Duodenal mucosa (tissue), 2 donors: ENCODE results near the gene ZFYVE21.
A peak's percentile ranks its signal among the peaks of the same experiment; 100 is the strongest.

Source experiments
- H3K27ac ChIP-seq: one replicate; pipeline ENCODE4 v1.7.0; 2013; ENCODE audit warnings: low read depth, low read length
- H3K27me3 ChIP-seq, 2 donors: one replicate each; pipeline ENCODE4 v1.7.0; 2013; ENCODE audit warnings: low read length in 2 of 2, control low read depth in 1 of 2; ENCODE audit not compliant: insufficient read depth in 2 of 2, control insufficient read depth in 1 of 2
- H3K36me3 ChIP-seq, 2 donors: one replicate each; pipeline ENCODE4 v1.7.0; 2013; ENCODE audit warnings: low read length in 2 of 2, control low read depth in 1 of 2; ENCODE audit not compliant: insufficient read depth in 2 of 2, control insufficient read depth in 1 of 2
- H3K4me1 ChIP-seq, 2 donors: one replicate each; pipeline ENCODE4 v1.7.0; 2013; ENCODE audit warnings: low read length in 2 of 2, control low read depth in 1 of 2; ENCODE audit not compliant: insufficient read depth in 2 of 2, control insufficient read depth in 1 of 2
- H3K4me3 ChIP-seq, 2 donors: one replicate each; pipeline ENCODE4 v1.7.0; 2013; ENCODE audit warnings: low read length in 2 of 2, low read depth in 1 of 2
- H3K9ac ChIP-seq, 2 donors: one replicate each; pipeline ENCODE4 v1.7.0; 2013; ENCODE audit warnings: low read length in 2 of 2, low read depth in 1 of 2
- H3K9me3 ChIP-seq, 2 donors: one replicate each; pipeline ENCODE4 v1.7.0; 2013; ENCODE audit warnings: low read length in 2 of 2, control low read depth in 1 of 2; ENCODE audit not compliant: control insufficient read depth in 1 of 2

Gene ZFYVE21

DNA sequence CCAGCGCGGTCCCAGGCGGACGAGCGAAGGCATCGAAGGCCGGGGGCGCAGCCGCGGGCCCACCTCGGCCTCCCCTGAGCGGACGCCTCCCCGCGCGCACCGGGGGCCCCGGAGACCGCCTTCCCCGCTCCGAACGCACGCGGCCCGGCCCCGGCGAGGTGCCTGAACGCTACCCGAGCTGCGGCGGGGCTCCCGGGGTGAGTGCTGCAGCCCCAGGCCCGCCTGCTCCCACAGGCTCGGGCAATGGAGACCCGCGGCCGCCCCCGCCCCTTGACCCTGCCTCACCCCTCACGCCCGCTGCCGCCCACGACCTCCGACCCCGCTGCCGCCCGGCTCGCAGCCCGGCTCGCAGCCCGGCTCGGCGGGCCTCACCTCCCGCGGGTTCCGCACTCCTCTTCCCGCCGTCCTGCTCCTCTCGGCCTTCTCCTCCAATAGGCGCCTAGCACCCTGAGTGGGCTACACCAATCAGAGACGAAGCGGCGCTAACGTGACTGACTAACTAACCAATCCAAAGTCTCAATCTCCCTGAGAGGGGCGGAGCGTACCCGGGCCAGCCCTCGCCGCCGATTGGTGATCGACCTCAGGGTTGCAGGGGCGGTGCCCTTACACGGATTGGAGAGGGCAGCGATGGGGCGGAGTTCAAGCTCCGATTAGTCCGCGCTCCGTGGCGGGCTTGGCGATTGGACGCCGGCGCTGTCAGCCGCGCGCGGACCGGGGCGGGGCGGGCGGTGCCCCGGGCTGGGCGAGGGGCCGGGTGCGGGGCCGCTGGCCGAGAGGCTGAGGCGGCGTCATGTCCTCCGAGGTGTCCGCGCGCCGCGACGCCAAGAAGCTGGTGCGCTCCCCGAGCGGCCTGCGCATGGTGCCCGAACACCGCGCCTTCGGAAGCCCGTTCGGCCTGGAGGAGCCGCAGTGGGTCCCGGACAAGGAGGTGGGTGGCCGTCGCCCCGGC lies at the start of gene ZFYVE21, which contains the start of gene XRCC3:
ZFYVE21 (plus strand) TSS at position 759 of the 949 bp plus-strand sequence; CDS start at position 791, 32 bp downstream.
XRCC3 (minus strand) TSS at position 400 of the 949 bp plus-strand sequence. CDS start 4,364 bp downstream, outside the sequence.
- H3K4me1 ChIP-seq: peaks cover 29 to 36% of the 10 kb centered on the region in 2 donors
- no peaks in the 10 kb centered on the region for H3K27me3 ChIP-seq

GRCh38 chr14:103667671-103668070 lies 47.9 kb upstream of the ZFYVE21 start:
- Histone ChIP-seq H3K27ac (no peak overlapping the region), H3K9ac (no peak overlapping the region), H3K27me3 (no peaks in the 10 kb centered on the region), H3K4me3 (no peak overlapping the region), H3K9me3 (no peaks in the 10 kb centered on the region), H3K4me1 (no peaks in the 10 kb centered on the region), H3K36me3 (peaks cover 16 to 64% of the 10 kb centered on the region in 2 donors)

More for the DNA sequence above, at the start of gene ZFYVE21, which contains the start of gene XRCC3:
- Histone ChIP-seq H3K9ac (peak within 1 kb of the TSS; percentile 63 to 64), H3K27ac (no peak within 1 kb of the TSS), H3K9me3 (no peaks in the 10 kb centered on the region), H3K36me3 (no peaks in the 10 kb centered on the region), H3K4me3 (peak within 1 kb of the TSS; percentile 64 to 79)

GRCh38 chr14:103668117-103668516 lies 47.5 kb upstream of the ZFYVE21 start:
- H3K36me3 ChIP-seq: peaks cover 19 to 67% of the 10 kb centered on the region in 2 donors
- no peak overlapping the region for H3K9ac ChIP-seq
- no peak overlapping the region for H3K27ac ChIP-seq
- H3K4me1 ChIP-seq: no peaks in the 10 kb centered on the region
- H3K9me3 ChIP-seq: no peaks in the 10 kb centered on the region
- H3K27me3 ChIP-seq: no peaks in the 10 kb centered on the region
- H3K4me3 ChIP-seq: no peak overlapping the region

DNA sequence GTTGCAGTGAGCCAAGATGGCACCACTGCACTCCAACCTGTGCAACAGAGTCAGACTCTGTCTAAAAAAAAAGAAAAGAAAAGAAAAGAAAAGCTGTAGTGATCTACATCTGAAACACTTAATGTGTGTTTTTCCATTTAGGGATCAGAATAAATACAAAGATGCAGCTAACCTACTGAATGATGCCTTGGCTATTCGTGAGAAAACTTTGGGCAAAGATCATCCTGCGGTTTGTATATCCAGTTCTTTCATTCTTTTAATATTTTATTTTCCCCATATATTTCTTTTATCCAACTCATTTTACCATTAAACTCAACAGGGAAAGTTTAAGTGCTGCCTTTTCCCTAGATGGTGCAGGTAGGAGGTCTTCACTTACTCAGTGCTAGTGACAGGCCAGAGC lies 46.2 kb upstream of the ZFYVE21 start:
- peaks cover 24 to 72% of the 10 kb centered on the region in 2 donors for H3K36me3 ChIP-seq
- no peaks in the 10 kb centered on the region for H3K27me3 ChIP-seq
- H3K9me3 ChIP-seq: no peaks in the 10 kb centered on the region
- H3K4me1 ChIP-seq: no peaks in the 10 kb centered on the region
- H3K27ac ChIP-seq: no peak overlapping the region
- H3K4me3 ChIP-seq: no peak overlapping the region
- no peak overlapping the region for H3K9ac ChIP-seq

DNA sequence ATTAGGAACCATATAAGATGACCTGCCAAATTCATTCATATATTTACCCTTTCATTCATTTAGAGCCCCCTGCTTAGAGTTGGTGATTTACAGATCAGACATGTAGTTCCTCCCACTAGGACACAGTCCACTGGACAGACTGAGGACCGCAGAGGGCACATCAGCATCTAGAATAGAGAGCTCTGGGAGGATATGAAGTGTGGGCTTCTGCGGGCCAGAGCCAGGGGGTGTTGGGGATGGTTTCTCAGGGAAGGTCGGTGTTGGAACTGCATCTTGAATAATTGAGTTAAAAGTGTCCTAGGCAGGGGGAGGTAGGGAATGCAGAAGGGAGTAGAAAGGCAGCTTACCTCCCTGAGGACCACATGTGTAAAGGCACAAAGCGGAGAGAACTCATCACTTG lies 43.7 kb upstream of the ZFYVE21 start:
- H3K27me3 ChIP-seq: no peaks in the 10 kb centered on the region
- no peaks in the 10 kb centered on the region for H3K9me3 ChIP-seq
- peaks cover 45 to 83% of the 10 kb centered on the region in 2 donors for H3K36me3 ChIP-seq
- H3K4me1 ChIP-seq: no peaks in the 10 kb centered on the region
- H3K4me3 ChIP-seq: no peak overlapping the region
- H3K27ac ChIP-seq: no peak overlapping the region
- H3K9ac ChIP-seq: no peak overlapping the region

DNA sequence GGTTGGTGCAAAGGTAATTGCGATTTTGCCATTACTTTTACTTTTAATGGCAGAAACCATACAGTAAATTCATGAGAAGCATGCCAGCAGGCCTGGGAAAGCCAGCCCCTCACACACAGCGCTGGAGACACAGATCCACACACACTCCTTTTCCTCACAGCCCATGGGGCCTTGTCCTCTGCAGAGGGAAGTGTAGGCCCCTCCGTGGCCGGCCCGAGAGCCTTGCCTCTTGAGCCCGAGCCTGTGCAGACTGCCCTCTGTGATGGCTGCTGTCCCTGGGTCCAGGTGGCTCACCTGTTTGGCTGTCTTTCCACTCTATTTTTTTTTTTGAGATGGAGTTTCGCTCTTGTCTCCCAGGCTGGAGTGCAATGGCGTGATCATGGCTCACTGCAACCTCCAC lies 39.7 kb upstream of the ZFYVE21 start:
- Histone ChIP-seq H3K9me3 (no peaks in the 10 kb centered on the region), H3K9ac (no peak overlapping the region), H3K27ac (no peak overlapping the region), H3K36me3 (peaks cover 68 to 91% of the 10 kb centered on the region in 2 donors), H3K27me3 (no peaks in the 10 kb centered on the region), H3K4me3 (no peak overlapping the region), H3K4me1 (peaks cover 0 to 3% of the 10 kb centered on the region in 2 donors)

DNA sequence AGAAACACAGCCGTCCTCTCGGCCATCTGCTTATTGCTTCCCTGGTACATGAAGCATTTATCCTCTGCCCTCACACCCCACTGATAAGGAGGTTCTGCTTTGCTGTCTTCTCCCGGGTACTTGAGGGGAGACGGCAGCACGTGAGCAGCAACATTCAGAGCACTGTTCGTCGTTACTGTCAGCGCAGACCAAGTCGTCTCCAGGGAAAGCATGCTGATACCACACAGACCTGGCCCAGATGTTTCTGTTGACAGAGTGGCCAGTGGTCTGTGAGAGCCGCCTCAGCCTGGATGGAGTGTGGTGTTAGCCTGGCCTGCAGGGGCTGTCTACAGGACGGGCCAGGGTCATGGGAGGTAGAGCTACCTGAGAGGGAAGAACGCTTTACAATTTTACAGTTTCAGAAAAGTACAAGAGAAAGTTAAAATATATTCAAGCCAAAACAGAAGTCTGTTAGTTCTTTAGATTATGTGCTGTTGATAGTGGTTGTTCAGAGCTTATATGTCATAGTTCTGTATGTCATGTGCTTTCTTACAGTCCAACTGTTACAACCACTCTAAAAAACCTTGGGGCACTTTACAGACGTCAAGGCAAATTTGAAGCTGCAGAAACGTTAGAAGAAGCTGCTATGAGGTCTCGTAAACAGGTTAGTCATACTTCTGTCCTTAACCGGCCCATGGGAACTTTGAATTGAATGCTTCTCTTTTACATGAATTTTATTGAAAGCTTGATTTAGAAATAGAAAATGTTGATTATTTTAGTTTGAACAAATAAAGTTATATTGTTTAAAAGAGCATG lies 38.5 kb upstream of the ZFYVE21 start:
- Histone ChIP-seq H3K27me3 (no peaks in the 10 kb centered on the region), H3K9ac (no peak overlapping the region), H3K4me3 (no peak overlapping the region), H3K36me3 (peaks cover 65 to 87% of the 10 kb centered on the region in 2 donors), H3K27ac (no peak overlapping the region), H3K4me1 (peaks cover 0 to 3% of the 10 kb centered on the region in 2 donors), H3K9me3 (no peaks in the 10 kb centered on the region)

DNA sequence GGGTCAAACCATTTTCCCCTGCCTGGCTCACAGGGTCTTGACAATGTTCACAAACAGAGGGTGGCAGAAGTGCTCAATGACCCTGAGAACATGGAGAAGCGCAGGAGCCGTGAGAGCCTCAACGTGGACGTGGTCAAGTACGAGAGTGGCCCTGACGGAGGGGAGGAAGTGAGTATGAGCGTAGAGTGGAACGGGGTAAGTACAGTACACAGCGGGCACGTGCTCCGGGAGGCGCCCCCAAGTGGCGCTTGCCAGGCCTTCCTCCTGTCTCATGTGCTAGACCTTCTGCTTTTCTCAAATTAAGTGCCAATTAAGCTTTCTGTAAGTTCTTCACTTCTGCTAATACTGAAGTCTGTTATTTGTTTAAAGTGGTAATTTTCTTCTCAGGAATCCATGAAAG lies 36.3 kb upstream of the ZFYVE21 start:
- Histone ChIP-seq H3K4me3 (no peak overlapping the region), H3K4me1 (peaks cover 0 to 3% of the 10 kb centered on the region in 2 donors), H3K9me3 (no peaks in the 10 kb centered on the region), H3K9ac (no peak overlapping the region), H3K27me3 (no peaks in the 10 kb centered on the region), H3K36me3 (peaks cover 57 to 84% of the 10 kb centered on the region in 2 donors), H3K27ac (no peak overlapping the region)

DNA sequence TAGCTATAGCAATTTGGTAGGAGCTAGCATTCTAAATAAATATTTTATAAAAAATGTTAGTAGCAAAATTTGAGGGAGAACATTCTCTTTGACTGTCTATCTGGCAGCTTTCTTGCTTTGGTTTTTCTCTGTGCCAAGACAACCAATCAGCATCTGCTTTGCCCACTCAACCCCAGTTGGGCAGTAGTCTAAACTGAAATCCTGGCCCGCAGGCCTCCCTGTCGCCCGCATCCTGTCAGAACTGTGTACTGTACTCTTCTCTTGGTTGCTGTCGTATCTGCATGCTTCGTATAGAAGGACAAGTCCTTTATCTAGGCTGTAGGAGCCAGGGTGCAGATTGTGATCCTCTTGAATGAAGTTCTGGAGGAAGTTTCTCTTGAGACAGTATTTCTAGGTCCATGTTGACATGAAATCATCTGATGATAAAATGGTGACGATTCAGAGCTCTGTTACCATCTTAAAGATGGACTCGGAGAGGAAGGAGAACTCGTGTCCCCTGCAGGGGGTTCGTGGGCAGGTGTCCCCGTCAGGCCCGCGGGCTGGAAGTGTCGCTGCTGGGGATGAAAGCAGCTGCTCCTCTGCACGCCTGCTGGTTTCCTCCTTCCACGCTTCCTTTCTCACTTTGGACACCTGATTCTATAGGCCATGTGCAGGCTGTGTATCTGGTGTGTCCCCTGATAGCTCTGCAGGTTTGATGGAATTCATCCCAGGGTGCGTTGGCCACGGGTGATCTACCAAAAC lies 34.9 kb upstream of the ZFYVE21 start:
- Histone ChIP-seq H3K4me1 (peaks cover 0 to 3% of the 10 kb centered on the region in 2 donors), H3K27me3 (no peaks in the 10 kb centered on the region), H3K9ac (no peak overlapping the region), H3K4me3 (no peak overlapping the region), H3K36me3 (peaks cover 51 to 88% of the 10 kb centered on the region in 2 donors), H3K9me3 (no peaks in the 10 kb centered on the region), H3K27ac (no peak overlapping the region)
